Heart left ventricle (tissue), 13 donors: ENCODE results near the gene C2orf68.
"Not testable (repeated sequence)": the region's sequence is repeated elsewhere in the genome, so short reads cannot be mapped to it uniquely, and the experiment has no call there.

Experiments used
- POLR2A ChIP-seq, 2 donors: fragments of 450-650 bp; IDR thresholded peaks; one replicate each; pipeline ENCODE4 v1.6.1; 2017; ENCODE audit warnings: antibody characterized with exemption in 2 of 2, mild to moderate bottlenecking in 2 of 2, moderate library complexity in 2 of 2
- TF ChIP-seq, protein P1 (sequence below), 12 donors: fragments of 200-600 bp; sonication (generic) in 4 of 12; IDR thresholded peaks; one replicate each; pipeline versions ENCODE4 v1.5.0 to v1.8.0; 2018 to 2022; ENCODE audit warnings: antibody characterized with exemption in 12 of 12, mild to moderate bottlenecking in 5 of 12
- donor health status: ischemic (EF 13 %, LVEDD 7.1; RV severe dilation, severe dysfunction).
- donor health status: DM: no; HTN: yes; CAD: no.
- donor health status: DM: no; HTN: no; CAD: no.
- donor health status: ischemic (EF 25% LVEDD 6.9; RV normal size, moderate dysfunction).
- donor health status: ischemic (EF 25% LVEDD 5.7; RV mildly dilated, moderate dysfunction).
- donor health status: ischemic (EF 35%, LVEDD 5.7; RV mildly dilated, moderate dysfunction).
- donor health status: nonischemic (EF 11% LVEDD 7.7; RV severe dilation, severe dysfunction).
- donor health status: DM: yes; HTN: yes; CAD: no.
- donor health status: PGD.
- donor health status: ischemic (EF 29% LVEDD 5.4; RV normal size, mild dysfunction).
- donor health status: nonischemic (EF 23%, LVEDD 6.1; RV moderate dilation, normal function).

DNA sequence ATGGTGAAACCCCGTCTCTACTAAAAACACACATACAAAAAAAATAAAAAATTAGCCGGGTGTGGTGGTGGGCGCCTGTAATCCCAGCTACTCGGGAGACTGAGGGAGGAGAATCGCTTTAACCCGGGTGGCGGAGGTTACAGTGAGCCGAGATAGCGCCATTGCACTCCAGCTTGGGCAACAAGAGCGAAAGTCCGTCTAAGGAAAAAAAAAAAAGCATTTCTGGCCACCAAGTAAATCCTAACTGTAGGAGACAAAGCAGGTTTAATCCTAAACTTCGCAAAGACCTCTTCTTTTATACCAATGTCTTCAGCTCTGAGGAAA is 51.5 kb downstream of the C2orf68 start:
- TF ChIP-seq, protein P1, sequence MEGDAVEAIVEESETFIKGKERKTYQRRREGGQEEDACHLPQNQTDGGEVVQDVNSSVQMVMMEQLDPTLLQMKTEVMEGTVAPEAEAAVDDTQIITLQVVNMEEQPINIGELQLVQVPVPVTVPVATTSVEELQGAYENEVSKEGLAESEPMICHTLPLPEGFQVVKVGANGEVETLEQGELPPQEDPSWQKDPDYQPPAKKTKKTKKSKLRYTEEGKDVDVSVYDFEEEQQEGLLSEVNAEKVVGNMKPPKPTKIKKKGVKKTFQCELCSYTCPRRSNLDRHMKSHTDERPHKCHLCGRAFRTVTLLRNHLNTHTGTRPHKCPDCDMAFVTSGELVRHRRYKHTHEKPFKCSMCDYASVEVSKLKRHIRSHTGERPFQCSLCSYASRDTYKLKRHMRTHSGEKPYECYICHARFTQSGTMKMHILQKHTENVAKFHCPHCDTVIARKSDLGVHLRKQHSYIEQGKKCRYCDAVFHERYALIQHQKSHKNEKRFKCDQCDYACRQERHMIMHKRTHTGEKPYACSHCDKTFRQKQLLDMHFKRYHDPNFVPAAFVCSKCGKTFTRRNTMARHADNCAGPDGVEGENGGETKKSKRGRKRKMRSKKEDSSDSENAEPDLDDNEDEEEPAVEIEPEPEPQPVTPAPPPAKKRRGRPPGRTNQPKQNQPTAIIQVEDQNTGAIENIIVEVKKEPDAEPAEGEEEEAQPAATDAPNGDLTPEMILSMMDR (IDR thresholded peaks at IDR 0.05) = not testable (repeated sequence)
- TF ChIP-seq POLR2A (IDR thresholded peaks at IDR 0.05) = not testable (repeated sequence)
